ENCODE measurements around the gene LSAMP.

The LSAMP gene

GRCh38 chr3:116053017-116053416 lies 392.3 kb downstream of the LSAMP start:
- DNase-seq (ENCODE audit: low read depth) = no peak
- no peak for TF ChIP-seq CTCF (IDR thresholded peaks at IDR 0.05; ENCODE audit: control insufficient read depth, insufficient read depth, low read depth, low read length, missing control alignments)
- no peak overlapping the region for H3K4me3 ChIP-seq (ENCODE audit: control insufficient read depth, low read depth, low read length)

- no peak overlapping the region for H3K4me3 ChIP-seq (ENCODE audit: control insufficient read depth, low read depth, low read length)
- no peak for TF ChIP-seq CTCF (IDR thresholded peaks at IDR 0.05; ENCODE audit: control insufficient read depth, insufficient read depth, low read depth, low read length, missing control alignments)
- DNase-seq (ENCODE audit: low read depth) = no peak
Observed at GRCh38 chr3:116052602-116053001, 392.7 kb downstream of the LSAMP start.

- TF ChIP-seq CTCF (IDR thresholded peaks at IDR 0.05; ENCODE audit: control insufficient read depth, insufficient read depth, low read depth, low read length, missing control alignments) = no peak
- H3K4me3 ChIP-seq (ENCODE audit: control insufficient read depth, low read depth, low read length) = no peak overlapping the region
- no peak for DNase-seq (ENCODE audit: low read depth)
Observed at GRCh38 chr3:116051586-116051985, 393.7 kb downstream of the LSAMP start.

GRCh38 chr3:116051040-116051439 lies 394.2 kb downstream of the LSAMP start:
- DNase-seq (ENCODE audit: low read depth) = no peak
- no peak for TF ChIP-seq CTCF (IDR thresholded peaks at IDR 0.05; ENCODE audit: control insufficient read depth, insufficient read depth, low read depth, low read length, missing control alignments)
- H3K4me3 ChIP-seq (ENCODE audit: control insufficient read depth, low read depth, low read length) = no peak overlapping the region

- H3K4me3 ChIP-seq (ENCODE audit: control insufficient read depth, low read depth, low read length) = no peak overlapping the region
- no peak for TF ChIP-seq CTCF (IDR thresholded peaks at IDR 0.05; ENCODE audit: control insufficient read depth, insufficient read depth, low read depth, low read length, missing control alignments)
- DNase-seq (ENCODE audit: low read depth) = no peak
Observed at GRCh38 chr3:116050311-116050915, 394.9 kb downstream of the LSAMP start.

GRCh38 chr3:116048991-116049390 lies 396.3 kb downstream of the LSAMP start:
- TF ChIP-seq CTCF (IDR thresholded peaks at IDR 0.05; ENCODE audit: control insufficient read depth, insufficient read depth, low read depth, low read length, missing control alignments) = no peak
- no peak for DNase-seq (ENCODE audit: low read depth)
- H3K4me3 ChIP-seq (ENCODE audit: control insufficient read depth, low read depth, low read length) = no peak overlapping the region

GRCh38 chr3:116046350-116046749 lies 398.9 kb downstream of the LSAMP start:
- no peak for DNase-seq (ENCODE audit: low read depth)
- no peak for TF ChIP-seq CTCF (IDR thresholded peaks at IDR 0.05; ENCODE audit: control insufficient read depth, insufficient read depth, low read depth, low read length, missing control alignments)
- no peak overlapping the region for H3K4me3 ChIP-seq (ENCODE audit: control insufficient read depth, low read depth, low read length)
